HepG2 (cell line): Measurements from ENCODE around the gene PELO. TPM values are rescaled to one million over a fixed set of nuclear protein-coding genes. Genes with fewer than 3 reads are reported as not detected.

Experiments
- AHR ChIP-seq: IDR thresholded peaks from 2 replicates; pipeline ENCODE4 v1.6.1; 2018; ENCODE audit warnings: missing genetic modification reagents, missing compliant biosample characterization
- DPF2 ChIP-seq: sonication (generic); formaldehyde crosslinking; IDR thresholded peaks from 2 replicates; pipeline ENCODE4 v1.4.0; 2020; ENCODE audit warnings: mild to moderate bottlenecking, low read depth, missing genetic modification reagents, borderline replicate concordance
- FOXK2 ChIP-seq: fragments of 450-650 bp; IDR thresholded peaks from 2 replicates; pipeline ENCODE4 v1.6.1; 2016
- HNRNPH1 ChIP-seq: fragments of 200-400 bp; formaldehyde crosslinking; optimal IDR thresholded peaks from 2 replicates; pipeline ENCODE3; 2017; ENCODE audit warnings: mild to moderate bottlenecking, low read depth, low read length
- HOXD1 ChIP-seq: sonication (generic); formaldehyde crosslinking; IDR thresholded peaks from 2 replicates; pipeline ENCODE4 v1.5.0; 2020; ENCODE audit warnings: missing genetic modification reagents
- NFIC ChIP-seq: IDR thresholded peaks from 2 replicates; pipeline ENCODE4 v1.6.1; 2012; ENCODE audit warnings: mild to moderate bottlenecking, low read length, inconsistent platforms
- REXO4 ChIP-seq: sonication (generic); formaldehyde crosslinking; IDR thresholded peaks from 2 replicates; pipeline ENCODE4 v1.8.0; 2022; ENCODE audit warnings: missing genetic modification reagents, mild to moderate bottlenecking, borderline replicate concordance
- ZMAT3 ChIP-seq: sonication (generic); formaldehyde crosslinking; conservative IDR thresholded peaks from 2 replicates; pipeline ENCODE4 v1.7.0; 2021; ENCODE audit warnings: missing genetic modification reagents
- ZNF207 ChIP-seq: fragments of 450-650 bp; IDR thresholded peaks from 2 replicates; pipeline ENCODE4 v1.6.1; 2016; ENCODE audit warnings: antibody characterized with exemption, borderline replicate concordance
- ZNF282 ChIP-seq: fragments of 450-650 bp; IDR thresholded peaks from 2 replicates; pipeline ENCODE4 v1.6.1; 2018; ENCODE audit not compliant: partially characterized antibody
- ZNF350 ChIP-seq: sonication (generic); formaldehyde crosslinking; IDR thresholded peaks from 2 replicates; pipeline ENCODE4 v1.4.0; 2020; ENCODE audit warnings: mild to moderate bottlenecking, low read depth, missing genetic modification reagents, borderline replicate concordance
- ZNF451 ChIP-seq: sonication (generic); formaldehyde crosslinking; IDR thresholded peaks from 2 replicates; pipeline ENCODE4 v1.5.0; 2020; ENCODE audit warnings: mild to moderate bottlenecking, missing genetic modification reagents
- ZNF749 ChIP-seq: sonication (generic); formaldehyde crosslinking; IDR thresholded peaks from 2 replicates; pipeline ENCODE4 v1.8.0; 2022; ENCODE audit warnings: mild to moderate bottlenecking, missing genetic modification reagents, moderate library complexity, borderline replicate concordance
- polyA plus RNA-seq, 8 experiments: library from polyadenylated mRNA; depleted of rRNA in 3 of 8; stranded (reverse) in 7 of 8; unstranded in 1 of 8; fragments of >200 nt; fragmentation: Illumina TruSeq in 4 of 8; extraction: Trizol in 4 of 8; gene quantifications; 2 replicates each; pipeline versions ENCODE4 v1.2.1 to v1.2.3, GENCODE V29; 2011 to 2016; ENCODE audit warnings: low read depth in 4 of 8, missing spikeins in 1 of 8, mixed read lengths in 1 of 8; ENCODE audit not compliant: insufficient read depth in 1 of 8
- total RNA-seq, 5 experiments: library from RNA; depleted of rRNA; stranded (reverse); fragments of >200 nt; fragmentation: Illumina TruSeq; extraction: Trizol; gene quantifications; 2 replicates each; pipeline ENCODE4 v1.2.3, GENCODE V29; 2016; ENCODE audit warnings: low read depth in 1 of 5
- TF ChIP-seq, protein P1 (sequence below): sonication (generic); formaldehyde crosslinking; IDR thresholded peaks from 2 replicates; pipeline ENCODE4 v1.4.0; 2020; ENCODE audit warnings: missing genetic modification reagents
- TF ChIP-seq, protein P2 (sequence below): sonication (generic); formaldehyde crosslinking; IDR thresholded peaks from 2 replicates; pipeline ENCODE4 v1.4.0; 2020; ENCODE audit warnings: missing genetic modification reagents, borderline replicate concordance
- TF ChIP-seq, protein P3 (sequence below): sonication (generic); formaldehyde crosslinking; IDR thresholded peaks from 2 replicates; pipeline ENCODE4 v1.9.0; 2021; ENCODE audit warnings: missing genetic modification reagents, mild to moderate bottlenecking, borderline replicate concordance
- TF ChIP-seq, protein P4 (sequence below): sonication (generic); formaldehyde crosslinking; IDR thresholded peaks from 2 replicates; pipeline ENCODE4 v1.8.0; 2022; ENCODE audit warnings: mild to moderate bottlenecking, missing genetic modification reagents
- TF ChIP-seq, protein P5 (sequence below): sonication (generic); formaldehyde crosslinking; IDR thresholded peaks from 2 replicates; pipeline ENCODE4 v1.8.0; 2022; ENCODE audit warnings: mild to moderate bottlenecking, missing genetic modification reagents, moderate library complexity

PELO gene
- total and polyA plus RNA-seq, 2 of the 13 experiments (the other 11 are each of a cell fraction or from before 2014, with no cell fraction given): 19.0 to 23.9 TPM

DNA sequence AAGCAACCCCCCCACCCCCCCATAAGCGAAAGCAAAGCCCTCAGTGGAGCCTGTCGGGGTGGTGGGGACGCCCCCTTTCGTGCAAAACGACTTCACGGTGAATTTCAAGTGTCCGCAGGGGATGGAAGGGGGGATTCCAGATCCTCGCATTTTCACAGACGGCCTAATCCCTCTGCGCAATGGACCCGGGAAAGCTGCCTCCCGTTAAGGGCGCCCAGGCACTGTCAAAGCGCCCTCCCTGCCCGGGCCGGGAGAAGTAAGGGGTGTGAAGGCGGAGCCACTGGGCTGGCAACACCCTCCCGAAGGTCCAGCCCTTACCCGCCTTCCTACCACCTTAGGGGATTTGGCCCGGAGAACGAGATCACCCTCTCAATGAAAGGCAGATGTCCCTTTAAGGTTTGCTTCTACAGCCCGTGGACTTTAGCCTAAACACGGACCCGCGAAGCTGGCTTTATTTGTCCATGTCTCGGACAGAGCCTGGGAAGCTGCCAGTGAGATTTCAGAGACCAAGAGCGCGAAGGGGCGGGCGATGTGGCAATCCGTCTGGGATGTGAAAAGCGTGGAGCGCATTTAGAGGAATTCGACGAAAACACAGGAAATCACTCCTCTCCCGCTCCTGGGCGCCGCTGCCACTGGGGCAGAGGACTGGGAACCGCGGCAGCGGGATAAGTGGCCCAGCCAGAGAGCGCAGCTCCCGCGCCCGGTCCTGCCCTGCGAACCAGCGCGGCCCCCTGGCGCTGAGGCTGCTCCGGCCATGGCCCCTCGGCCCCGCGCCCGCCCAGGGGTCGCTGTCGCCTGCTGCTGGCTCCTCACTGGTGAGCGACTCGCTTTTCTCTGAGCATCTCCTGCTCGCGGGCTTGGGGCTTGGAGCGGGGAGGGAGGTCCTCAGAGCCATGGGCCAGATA lies at the start of gene PELO, which contains the start of gene ITGA1 (continued):
- TF ChIP-seq, protein P1, sequence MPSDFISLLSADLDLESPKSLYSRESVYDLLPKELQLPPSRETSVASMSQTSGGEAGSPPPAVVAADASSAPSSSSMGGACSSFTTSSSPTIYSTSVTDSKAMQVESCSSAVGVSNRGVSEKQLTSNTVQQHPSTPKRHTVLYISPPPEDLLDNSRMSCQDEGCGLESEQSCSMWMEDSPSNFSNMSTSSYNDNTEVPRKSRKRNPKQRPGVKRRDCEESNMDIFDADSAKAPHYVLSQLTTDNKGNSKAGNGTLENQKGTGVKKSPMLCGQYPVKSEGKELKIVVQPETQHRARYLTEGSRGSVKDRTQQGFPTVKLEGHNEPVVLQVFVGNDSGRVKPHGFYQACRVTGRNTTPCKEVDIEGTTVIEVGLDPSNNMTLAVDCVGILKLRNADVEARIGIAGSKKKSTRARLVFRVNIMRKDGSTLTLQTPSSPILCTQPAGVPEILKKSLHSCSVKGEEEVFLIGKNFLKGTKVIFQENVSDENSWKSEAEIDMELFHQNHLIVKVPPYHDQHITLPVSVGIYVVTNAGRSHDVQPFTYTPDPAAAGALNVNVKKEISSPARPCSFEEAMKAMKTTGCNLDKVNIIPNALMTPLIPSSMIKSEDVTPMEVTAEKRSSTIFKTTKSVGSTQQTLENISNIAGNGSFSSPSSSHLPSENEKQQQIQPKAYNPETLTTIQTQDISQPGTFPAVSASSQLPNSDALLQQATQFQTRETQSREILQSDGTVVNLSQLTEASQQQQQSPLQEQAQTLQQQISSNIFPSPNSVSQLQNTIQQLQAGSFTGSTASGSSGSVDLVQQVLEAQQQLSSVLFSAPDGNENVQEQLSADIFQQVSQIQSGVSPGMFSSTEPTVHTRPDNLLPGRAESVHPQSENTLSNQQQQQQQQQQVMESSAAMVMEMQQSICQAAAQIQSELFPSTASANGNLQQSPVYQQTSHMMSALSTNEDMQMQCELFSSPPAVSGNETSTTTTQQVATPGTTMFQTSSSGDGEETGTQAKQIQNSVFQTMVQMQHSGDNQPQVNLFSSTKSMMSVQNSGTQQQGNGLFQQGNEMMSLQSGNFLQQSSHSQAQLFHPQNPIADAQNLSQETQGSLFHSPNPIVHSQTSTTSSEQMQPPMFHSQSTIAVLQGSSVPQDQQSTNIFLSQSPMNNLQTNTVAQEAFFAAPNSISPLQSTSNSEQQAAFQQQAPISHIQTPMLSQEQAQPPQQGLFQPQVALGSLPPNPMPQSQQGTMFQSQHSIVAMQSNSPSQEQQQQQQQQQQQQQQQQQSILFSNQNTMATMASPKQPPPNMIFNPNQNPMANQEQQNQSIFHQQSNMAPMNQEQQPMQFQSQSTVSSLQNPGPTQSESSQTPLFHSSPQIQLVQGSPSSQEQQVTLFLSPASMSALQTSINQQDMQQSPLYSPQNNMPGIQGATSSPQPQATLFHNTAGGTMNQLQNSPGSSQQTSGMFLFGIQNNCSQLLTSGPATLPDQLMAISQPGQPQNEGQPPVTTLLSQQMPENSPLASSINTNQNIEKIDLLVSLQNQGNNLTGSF (CRISPR knock-in tag): no peak
- TF ChIP-seq, protein P2, sequence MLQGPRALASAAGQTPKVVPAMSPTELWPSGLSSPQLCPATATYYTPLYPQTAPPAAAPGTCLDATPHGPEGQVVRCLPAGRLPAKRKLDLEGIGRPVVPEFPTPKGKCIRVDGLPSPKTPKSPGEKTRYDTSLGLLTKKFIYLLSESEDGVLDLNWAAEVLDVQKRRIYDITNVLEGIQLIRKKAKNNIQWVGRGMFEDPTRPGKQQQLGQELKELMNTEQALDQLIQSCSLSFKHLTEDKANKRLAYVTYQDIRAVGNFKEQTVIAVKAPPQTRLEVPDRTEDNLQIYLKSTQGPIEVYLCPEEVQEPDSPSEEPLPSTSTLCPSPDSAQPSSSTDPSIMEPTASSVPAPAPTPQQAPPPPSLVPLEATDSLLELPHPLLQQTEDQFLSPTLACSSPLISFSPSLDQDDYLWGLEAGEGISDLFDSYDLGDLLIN (CRISPR knock-in tag): 0 out of 2 replicates have a peak, but pooled peaks have one; percentile 10
- TF ChIP-seq ZNF282 (no peak), HOXD1 (CRISPR knock-in tag) (peak; percentile 40; the same call in 1 of the 2 replicates), ZNF451 (no peak; the same call in 1 of the 2 replicates), FOXK2 (no peak), ZMAT3 (CRISPR knock-in tag) (no peak), REXO4 (CRISPR knock-in tag) (no peak), NFIC (no peak; the same call in 1 of the 2 replicates), ZNF207 (no peak), HNRNPH1 (no peak), AHR (CRISPR knock-in tag) (no peak), ZNF749 (CRISPR knock-in tag) (peak; percentile 85; the same call in 1 of the 2 replicates), DPF2 (CRISPR knock-in tag) (no peak), ZNF350 (peak; percentile 63; the same call in 1 of the 2 replicates)
- TF ChIP-seq, protein P3, sequence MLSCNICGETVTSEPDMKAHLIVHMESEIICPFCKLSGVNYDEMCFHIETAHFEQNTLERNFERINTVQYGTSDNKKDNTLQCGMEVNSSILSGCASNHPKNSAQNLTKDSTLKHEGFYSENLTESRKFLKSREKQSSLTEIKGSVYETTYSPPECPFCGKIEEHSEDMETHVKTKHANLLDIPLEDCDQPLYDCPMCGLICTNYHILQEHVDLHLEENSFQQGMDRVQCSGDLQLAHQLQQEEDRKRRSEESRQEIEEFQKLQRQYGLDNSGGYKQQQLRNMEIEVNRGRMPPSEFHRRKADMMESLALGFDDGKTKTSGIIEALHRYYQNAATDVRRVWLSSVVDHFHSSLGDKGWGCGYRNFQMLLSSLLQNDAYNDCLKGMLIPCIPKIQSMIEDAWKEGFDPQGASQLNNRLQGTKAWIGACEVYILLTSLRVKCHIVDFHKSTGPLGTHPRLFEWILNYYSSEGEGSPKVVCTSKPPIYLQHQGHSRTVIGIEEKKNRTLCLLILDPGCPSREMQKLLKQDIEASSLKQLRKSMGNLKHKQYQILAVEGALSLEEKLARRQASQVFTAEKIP (CRISPR knock-in tag): no peak
- TF ChIP-seq, protein P4, sequence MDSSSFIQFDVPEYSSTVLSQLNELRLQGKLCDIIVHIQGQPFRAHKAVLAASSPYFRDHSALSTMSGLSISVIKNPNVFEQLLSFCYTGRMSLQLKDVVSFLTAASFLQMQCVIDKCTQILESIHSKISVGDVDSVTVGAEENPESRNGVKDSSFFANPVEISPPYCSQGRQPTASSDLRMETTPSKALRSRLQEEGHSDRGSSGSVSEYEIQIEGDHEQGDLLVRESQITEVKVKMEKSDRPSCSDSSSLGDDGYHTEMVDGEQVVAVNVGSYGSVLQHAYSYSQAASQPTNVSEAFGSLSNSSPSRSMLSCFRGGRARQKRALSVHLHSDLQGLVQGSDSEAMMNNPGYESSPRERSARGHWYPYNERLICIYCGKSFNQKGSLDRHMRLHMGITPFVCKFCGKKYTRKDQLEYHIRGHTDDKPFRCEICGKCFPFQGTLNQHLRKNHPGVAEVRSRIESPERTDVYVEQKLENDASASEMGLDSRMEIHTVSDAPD (CRISPR knock-in tag): no peak
- TF ChIP-seq, protein P5, sequence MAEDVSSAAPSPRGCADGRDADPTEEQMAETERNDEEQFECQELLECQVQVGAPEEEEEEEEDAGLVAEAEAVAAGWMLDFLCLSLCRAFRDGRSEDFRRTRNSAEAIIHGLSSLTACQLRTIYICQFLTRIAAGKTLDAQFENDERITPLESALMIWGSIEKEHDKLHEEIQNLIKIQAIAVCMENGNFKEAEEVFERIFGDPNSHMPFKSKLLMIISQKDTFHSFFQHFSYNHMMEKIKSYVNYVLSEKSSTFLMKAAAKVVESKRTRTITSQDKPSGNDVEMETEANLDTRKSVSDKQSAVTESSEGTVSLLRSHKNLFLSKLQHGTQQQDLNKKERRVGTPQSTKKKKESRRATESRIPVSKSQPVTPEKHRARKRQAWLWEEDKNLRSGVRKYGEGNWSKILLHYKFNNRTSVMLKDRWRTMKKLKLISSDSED: no peak
